ENCODE data around the gene LRPAP1. TPM values are rescaled to one million over a fixed set of nuclear protein-coding genes. Genes with fewer than 3 reads are reported as not detected.

Gene LRPAP1
- total and polyA plus RNA-seq, 2 donors (not counting 1 experiment from before 2014, with no cell fraction given): 64.6 to 86.8 TPM

- Histone ChIP-seq H3K4me3 (ENCODE audit: control extremely low read depth in 1 of 5, extremely low read depth in 1 of 5, insufficient read depth in 1 of 5, low read depth in 2 of 5, low read length in 4 of 5) (no peak overlapping the region), H3K36me3 (replicated peaks in 1 of 2; ENCODE audit: control extremely low read depth in 1 of 2, control insufficient read depth in 1 of 2, extremely low read depth in 1 of 2, insufficient read depth in 2 of 2, low read length in 1 of 2) (no peaks in the 10 kb centered on the region), H3K9ac (ENCODE audit: low read length) (no peak overlapping the region), H3K4me1 (ENCODE audit: control insufficient read depth in 2 of 2, insufficient read depth in 2 of 2, low read length in 2 of 2) (peaks cover 11 to 14% of the 10 kb centered on the region in 2 donors), H3K27me3 (replicated peaks in 1 of 4; ENCODE audit: control extremely low read depth in 1 of 4, control insufficient read depth in 3 of 4, insufficient read depth in 4 of 4, low read length in 3 of 4) (peaks cover 0 to 12% (median 1%) of the 10 kb centered on the region in 4 experiments), H3K27ac (ENCODE audit: low read length in 2 of 2) (no peak overlapping the region), H2AFZ (ENCODE audit: insufficient read depth, low read depth, low read length, poor library complexity, severe bottlenecking) (no peak overlapping the region), H3K4me2 (replicated peaks; ENCODE audit: low read depth, low read length, poor library complexity, severe bottlenecking) (no peak overlapping the region), H4K20me1 (ENCODE audit: control insufficient read depth, insufficient read depth, low read length, poor library complexity, severe bottlenecking) (no peaks in the 10 kb centered on the region), H3K9me3 (ENCODE audit: control extremely low read depth in 1 of 3, control insufficient read depth in 2 of 3, insufficient read depth in 1 of 3, low read length in 2 of 3) (no peaks in the 10 kb centered on the region), H3K79me2 (ENCODE audit: control insufficient read depth, insufficient read depth, low read length) (no peaks in the 10 kb centered on the region)
- H3K27ac Mint-ChIP-seq: no peak overlapping the region
- ChIA-PET CTCF (no interaction called here), POLR2A (no interaction called here)
- WGBS (ENCODE audit: insufficient coverage): 97% methylated on average over 22 of the region's 22 CpGs
- no peaks in the 10 kb centered on the region for H3K9me3 Mint-ChIP-seq (ENCODE audit: insufficient read depth)
- no peak for ATAC-seq (ENCODE audit: low read depth)
- intact Hi-C loops (cut with micrococcal nuclease): no loop called here
- H3K4me3 Mint-ChIP-seq: no peak overlapping the region
- no peak for TF ChIP-seq CTCF (IDR thresholded peaks at IDR 0.05)
- TF ChIP-seq EZH2 (IDR thresholded peaks at IDR 0.05; ENCODE audit: borderline replicate concordance, insufficient read depth, low read depth, low read length, poor library complexity, severe bottlenecking): no peak
- H3K4me1 Mint-ChIP-seq: peaks cover 12% of the 10 kb centered on the region
- no peaks in the 10 kb centered on the region for H3K27me3 Mint-ChIP-seq
- DNase-seq: no peak
These were observed 55.9 kb downstream of the LRPAP1 start for GRCh38 chr4:3476341-3476747.

- Mint-ChIP-seq H3K4me1 (peaks cover 7% of the 10 kb centered on the region), H3K27me3 (no peaks in the 10 kb centered on the region), H3K9me3 (ENCODE audit: insufficient read depth) (no peaks in the 10 kb centered on the region), H3K27ac (no peak overlapping the region), H3K4me3 (no peak overlapping the region)
- H3K79me2 ChIP-seq (ENCODE audit: control insufficient read depth, insufficient read depth, low read length): no peaks in the 10 kb centered on the region
- peaks cover 6 to 9% of the 10 kb centered on the region in 2 donors for H3K4me1 ChIP-seq (ENCODE audit: control insufficient read depth in 2 of 2, insufficient read depth in 2 of 2, low read length in 2 of 2)
- H4K20me1 ChIP-seq (ENCODE audit: control insufficient read depth, insufficient read depth, low read length, poor library complexity, severe bottlenecking): no peaks in the 10 kb centered on the region
- no peak for ATAC-seq (ENCODE audit: low read depth)
- H3K36me3 ChIP-seq (replicated peaks in 1 of 2; ENCODE audit: control extremely low read depth in 1 of 2, control insufficient read depth in 1 of 2, extremely low read depth in 1 of 2, insufficient read depth in 2 of 2, low read length in 1 of 2): no peaks in the 10 kb centered on the region
- intact Hi-C loops (cut with micrococcal nuclease): no loop called here
- WGBS (ENCODE audit: insufficient coverage): 69% methylated on average over 12 of the region's 22 CpGs
- H2AFZ ChIP-seq (ENCODE audit: insufficient read depth, low read depth, low read length, poor library complexity, severe bottlenecking): no peak overlapping the region
- CTCF ChIA-PET: no interaction called here
- H3K9me3 ChIP-seq (ENCODE audit: control extremely low read depth in 1 of 3, control insufficient read depth in 2 of 3, insufficient read depth in 1 of 3, low read length in 2 of 3): no peaks in the 10 kb centered on the region
- TF ChIP-seq CTCF (IDR thresholded peaks at IDR 0.05): no peak
- no peak for TF ChIP-seq EZH2 (IDR thresholded peaks at IDR 0.05; ENCODE audit: borderline replicate concordance, insufficient read depth, low read depth, low read length, poor library complexity, severe bottlenecking)
- no peak for DNase-seq
- H3K4me3 ChIP-seq (ENCODE audit: control extremely low read depth in 1 of 5, extremely low read depth in 1 of 5, insufficient read depth in 1 of 5, low read depth in 2 of 5, low read length in 4 of 5): no peak overlapping the region
- peaks cover 0 to 12% (median 1%) of the 10 kb centered on the region in 4 experiments for H3K27me3 ChIP-seq (replicated peaks in 1 of 4; ENCODE audit: control extremely low read depth in 1 of 4, control insufficient read depth in 3 of 4, insufficient read depth in 4 of 4, low read length in 3 of 4)
- no peak overlapping the region for H3K4me2 ChIP-seq (replicated peaks; ENCODE audit: low read depth, low read length, poor library complexity, severe bottlenecking)
- no peak overlapping the region for H3K27ac ChIP-seq (ENCODE audit: low read length in 2 of 2)
- POLR2A ChIA-PET: no interaction called here
- no peak overlapping the region for H3K9ac ChIP-seq (ENCODE audit: low read length)
These were observed 56.4 kb downstream of the LRPAP1 start for GRCh38 chr4:3475713-3476260.
